OCI-LY7 (cell line): ENCODE data around the gene BICC1. TPM values are rescaled to one million over a fixed set of nuclear protein-coding genes. Genes with fewer than 3 reads are reported as not detected.
"Not testable (repeated sequence)": the region's sequence is repeated elsewhere in the genome, so short reads cannot be mapped to it uniquely, and the experiment has no call there.

Experiments
- BruUV-seq: library from RNA; stranded (reverse); fragments of 400-500 nt; replicated peaks from 2 replicates; lab custom pipeline; 2021; lab: Mats Ljungman, UMichigan
- CTCF ChIA-PET: fragments of 300-600 bp; sonication (Branson Sonifier 250); formaldehyde crosslinking; loops from one replicate; lab custom pipeline; 2022; ENCODE audit warnings: antibody characterized with exemption; ENCODE audit not compliant: unreplicated experiment; lab: Charles Lee
- POLR2A ChIA-PET: fragments of 300-600 bp; sonication (Branson Sonifier 250); formaldehyde crosslinking; loops from one replicate; lab custom pipeline; 2022; ENCODE audit warnings: antibody characterized with exemption; lab: Charles Lee
- DNase-seq: peaks from one replicate; pipeline ENCODE4 v3.0.0-alpha.2; 2015; ENCODE audit warnings: low spot score
- H2AFZ ChIP-seq: fragments of 200-600 bp; sonication (generic), shearing (Covaris generic); 2 replicates; pipeline ENCODE4 v1.6.1; 2014; ENCODE audit warnings: mild to moderate bottlenecking, antibody characterized with exemption, low read length, moderate library complexity
- H3K27ac ChIP-seq: fragments of 200-600 bp; sonication (generic); 2 replicates; pipeline ENCODE4 v1.5.1; 2014; ENCODE audit warnings: mixed run types, low read depth, mild to moderate bottlenecking, moderate library complexity, low read length, inconsistent platforms; ENCODE audit not compliant: poor library complexity, severe bottlenecking
- H3K36me3 ChIP-seq: fragments of 200-600 bp; sonication (generic); 2 replicates; pipeline ENCODE4 v1.6.1; 2014; ENCODE audit warnings: mild to moderate bottlenecking, antibody characterized with exemption, low read length, moderate library complexity, mixed read lengths; ENCODE audit not compliant: insufficient read depth
- H3K4me1 ChIP-seq: fragments of 200-600 bp; sonication (generic); 2 replicates; pipeline ENCODE4 v1.5.1; 2014; ENCODE audit warnings: mild to moderate bottlenecking, low read length; ENCODE audit not compliant: insufficient read depth, poor library complexity, severe bottlenecking
- H3K4me2 ChIP-seq: fragments of 200-600 bp; sonication (generic); 2 replicates; pipeline ENCODE4 v1.6.1; 2014; ENCODE audit warnings: mild to moderate bottlenecking, low read length
- H3K4me3 ChIP-seq: fragments of 200-600 bp; sonication (generic); 2 replicates; pipeline ENCODE4 v1.5.1; 2014; ENCODE audit warnings: mild to moderate bottlenecking, low read depth, low read length; ENCODE audit not compliant: poor library complexity, severe bottlenecking
- H3K79me2 ChIP-seq: fragments of 200-600 bp; sonication (generic); 2 replicates; pipeline ENCODE4 v1.6.1; 2016; ENCODE audit warnings: low read depth, mild to moderate bottlenecking, low read length, moderate library complexity, mixed read lengths; ENCODE audit not compliant: insufficient read depth
- H3K9me2 ChIP-seq: fragments of 200-600 bp; sonication (generic); 2 replicates; pipeline ENCODE4 v1.6.1; 2016; ENCODE audit warnings: mild to moderate bottlenecking, low read length, mixed read lengths; ENCODE audit not compliant: insufficient read depth
- H3K9me3 ChIP-seq: fragments of 200-600 bp; sonication (generic); 2 replicates; pipeline ENCODE4 v1.6.1; 2014; ENCODE audit warnings: mild to moderate bottlenecking, mixed run types, low read length, mixed read lengths
- H4K20me1 ChIP-seq: fragments of 200-600 bp; sonication (generic); 2 replicates; pipeline ENCODE4 v1.6.1; 2014; ENCODE audit warnings: mild to moderate bottlenecking, antibody characterized with exemption, low read length, moderate library complexity, mixed read lengths; ENCODE audit not compliant: insufficient read depth
- CTCF ChIP-seq: fragments of 200-600 bp; sonication (generic); conservative IDR thresholded peaks from 2 replicates; pipeline ENCODE4 v1.5.1; 2014; ENCODE audit warnings: mild to moderate bottlenecking, antibody characterized with exemption, low read length, moderate library complexity, mixed read lengths
- EZH2phosphoT487 ChIP-seq: fragments of 200-600 bp; sonication (generic); IDR thresholded peaks from 2 replicates; pipeline ENCODE4 v1.6.1; 2018; ENCODE audit warnings: low read depth, borderline replicate concordance, mild to moderate bottlenecking, mixed run types, antibody characterized with exemption, low read length, moderate library complexity, mixed read lengths
- intact Hi-C: fragments of 100-400 bp; cut with micrococcal nuclease; formaldehyde crosslinking; loops from one replicate; pipeline ENCODE4 v1.10.0; 2022; ENCODE audit not compliant: unreplicated experiment
- total RNA-seq, 2 experiments: library from RNA; depleted of rRNA in 1 of 2; stranded (reverse); fragments of >200 nt in 1 of 2; shearing (Covaris generic) in 1 of 2; gene quantifications; 2 replicates each; pipeline ENCODE4 v1.2.3, GENCODE V29; 2014 to 2022

The BICC1 gene
- total RNA-seq, 2 experiments from 2014 or later = not detected

DNA sequence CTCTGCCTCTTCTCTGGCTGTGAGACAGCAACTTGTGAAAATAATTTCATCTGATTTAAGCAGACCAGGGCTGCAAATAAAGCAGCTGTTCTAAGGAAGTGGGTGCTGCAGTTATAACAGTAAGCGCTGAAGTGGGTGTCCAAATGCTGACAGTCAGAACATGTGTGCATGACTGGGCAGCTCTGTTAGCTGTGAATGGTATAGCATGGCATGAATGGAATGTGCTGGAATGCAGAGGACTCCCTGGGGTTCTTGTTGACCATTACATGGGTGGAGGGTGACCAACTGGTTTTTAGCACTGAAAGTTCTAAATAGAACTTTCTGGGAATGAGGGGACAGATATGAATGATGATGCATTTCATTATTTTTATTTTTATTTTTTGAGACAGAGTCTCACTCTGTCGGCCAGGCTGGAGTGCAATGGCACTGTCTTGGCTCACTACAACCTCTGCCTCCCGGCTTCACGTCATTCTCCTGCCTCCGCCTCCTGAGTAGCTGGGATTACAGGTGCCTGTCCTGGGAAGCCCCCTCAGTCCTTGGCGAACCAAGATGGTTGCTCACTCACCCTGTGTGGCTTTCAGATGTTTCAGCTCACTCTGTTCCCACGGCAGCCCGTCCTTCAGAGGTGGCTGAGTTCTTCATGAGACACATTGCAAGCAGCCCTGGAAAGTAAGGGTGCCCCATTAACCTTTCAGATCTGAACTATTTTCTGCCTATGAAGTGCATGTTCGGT, 344.0 kb downstream of the BICC1 start:
- BruUV-seq = no TSS peak
- ChIA-PET CTCF (no interaction called here), POLR2A (interaction anchor here (0.7 kb wide), 1 partner anchor 977 kb away, joined by 3 read pairs; no protein-coding TSS in a partner anchor)
- H3K36me3 ChIP-seq = no peaks in the 10 kb centered on the region
- H3K4me3 ChIP-seq = no peak overlapping the region
- no peak overlapping the region for H3K27ac ChIP-seq
- H3K9me3 ChIP-seq = no peaks in the 10 kb centered on the region
- intact Hi-C loops = no loop called here
- TF ChIP-seq CTCF (no peak), EZH2phosphoT487 (no peak)
- DNase-seq = no peak
- no peaks in the 10 kb centered on the region for H4K20me1 ChIP-seq
- H3K4me1 ChIP-seq = no peaks in the 10 kb centered on the region
- H3K9me2 ChIP-seq = no peaks in the 10 kb centered on the region
- H3K79me2 ChIP-seq = no peaks in the 10 kb centered on the region
- no peak overlapping the region for H2AFZ ChIP-seq
- H3K4me2 ChIP-seq = no peak overlapping the region

- H3K9me3 ChIP-seq = no peaks in the 10 kb centered on the region
- H3K4me3 ChIP-seq = no peak overlapping the region
- H3K79me2 ChIP-seq = no peaks in the 10 kb centered on the region
- H3K9me2 ChIP-seq = no peaks in the 10 kb centered on the region
- no peaks in the 10 kb centered on the region for H3K4me1 ChIP-seq
- no TSS peak for BruUV-seq
- intact Hi-C loops = no loop called here
- DNase-seq = no peak
- H3K27ac ChIP-seq = no peak overlapping the region
- TF ChIP-seq CTCF = no peak
- TF ChIP-seq EZH2phosphoT487 = no peak
- no peak overlapping the region for H2AFZ ChIP-seq
- CTCF ChIA-PET = no interaction called here
- H3K36me3 ChIP-seq = no peaks in the 10 kb centered on the region
- POLR2A ChIA-PET = no interaction called here
- H4K20me1 ChIP-seq = no peaks in the 10 kb centered on the region
- H3K4me2 ChIP-seq = no peak overlapping the region
Measured at GRCh38 chr10:58857251-58857805, 344.7 kb downstream of the BICC1 start.

GRCh38 chr10:58858123-58858522, 345.5 kb downstream of the BICC1 start:
- H3K4me1 ChIP-seq, CTCF ChIA-PET, DNase-seq, POLR2A ChIA-PET, H3K4me3 ChIP-seq, H3K4me2 ChIP-seq, H3K9me2 ChIP-seq, H3K27ac ChIP-seq, H3K79me2 ChIP-seq, BruUV-seq, H3K9me3 ChIP-seq, H2AFZ ChIP-seq, H3K36me3 ChIP-seq, intact Hi-C loops, H4K20me1 ChIP-seq: not testable (repeated sequence)
